Prostate gland (tissue), 2 donors: ENCODE measurements around the gene MLN. TPM values are rescaled to one million over a fixed set of nuclear protein-coding genes. Genes with fewer than 3 reads are reported as not detected.

Experiments
- DNase-seq: peaks from one replicate; pipeline ENCODE4 v3.0.0-alpha.2; 2019; ENCODE audit warnings: low spot score
- H3K27ac ChIP-seq, 2 donors: fragments of 200-600 bp; sonication (generic); 2 replicates each; pipeline ENCODE4 v1.5.1; 2017 to 2019
- H3K27me3 ChIP-seq: fragments of 200-600 bp; sonication (generic); replicated peaks from 2 replicates; pipeline ENCODE4 v1.5.1; 2019; ENCODE audit not compliant: insufficient read depth
- H3K36me3 ChIP-seq, 2 donors: fragments of 200-600 bp; sonication (generic); 1 replicate in 1 of 2; 2 replicates in 1 of 2; pipeline versions ENCODE4 v1.5.1 to v1.8.1; 2017 to 2019
- H3K4me1 ChIP-seq: fragments of 200-600 bp; sonication (generic); replicated peaks from 2 replicates; pipeline ENCODE4 v1.5.1; 2019
- H3K4me3 ChIP-seq, 2 donors: fragments of 200-600 bp; sonication (generic); 2 replicates each; pipeline ENCODE4 v1.5.1; 2017 to 2019
- H3K9me3 ChIP-seq: fragments of 200-600 bp; sonication (generic); 2 replicates; pipeline ENCODE4 v1.5.1; 2017
- POLR2A ChIP-seq: fragments of 450-650 bp; IDR thresholded peaks from one replicate; pipeline ENCODE4 v1.6.1; 2016; ENCODE audit warnings: antibody characterized with exemption, mild to moderate bottlenecking
- POLR2AphosphoS5 ChIP-seq: sonication (generic); formaldehyde crosslinking; IDR thresholded peaks from one replicate; pipeline ENCODE4 v1.6.1; 2017; ENCODE audit warnings: antibody characterized with exemption
- WGBS: methylation state at CpG from one replicate; pipeline ENCODE4 v1.1.5; 2018; 5-methylcytosine and 5-hydroxymethylcytosine counted together
- intact Hi-C: fragments of 100-400 bp; cut with DNase I; formaldehyde crosslinking; loops from one replicate; pipeline ENCODE4 v1.14.2; 2022
- total RNA-seq, 2 donors: library from RNA; depleted of rRNA; stranded (reverse); fragments of >200 nt; gene quantifications; one replicate each; pipeline ENCODE4 v1.1.0, GENCODE V29; 2016
- TF ChIP-seq, protein P1 (sequence below), 4 experiments: fragments of 200-600 bp in 2 of 4; fragments of 450-650 bp in 2 of 4; sonication (generic) in 2 of 4; IDR thresholded peaks; 1 replicate in 3 of 4; 2 replicates in 1 of 4; pipeline ENCODE4 v1.5.1; 2016 to 2019; ENCODE audit warnings: antibody characterized with exemption in 4 of 4, mild to moderate bottlenecking in 2 of 4, moderate library complexity in 2 of 4

Gene MLN
- total RNA-seq, 2 donors from 2014 or later = not detected

- Histone ChIP-seq H3K9me3 (no peaks in the 10 kb centered on the region), H3K4me3 (no peak overlapping the region), H3K27me3 (no peaks in the 10 kb centered on the region), H3K27ac (no peak overlapping the region), H3K36me3 (no peaks in the 10 kb centered on the region), H3K4me1 (no peaks in the 10 kb centered on the region)
- intact Hi-C loops = no loop called here
- no peak for TF ChIP-seq POLR2AphosphoS5
- no peak for TF ChIP-seq POLR2A
- TF ChIP-seq, protein P1, sequence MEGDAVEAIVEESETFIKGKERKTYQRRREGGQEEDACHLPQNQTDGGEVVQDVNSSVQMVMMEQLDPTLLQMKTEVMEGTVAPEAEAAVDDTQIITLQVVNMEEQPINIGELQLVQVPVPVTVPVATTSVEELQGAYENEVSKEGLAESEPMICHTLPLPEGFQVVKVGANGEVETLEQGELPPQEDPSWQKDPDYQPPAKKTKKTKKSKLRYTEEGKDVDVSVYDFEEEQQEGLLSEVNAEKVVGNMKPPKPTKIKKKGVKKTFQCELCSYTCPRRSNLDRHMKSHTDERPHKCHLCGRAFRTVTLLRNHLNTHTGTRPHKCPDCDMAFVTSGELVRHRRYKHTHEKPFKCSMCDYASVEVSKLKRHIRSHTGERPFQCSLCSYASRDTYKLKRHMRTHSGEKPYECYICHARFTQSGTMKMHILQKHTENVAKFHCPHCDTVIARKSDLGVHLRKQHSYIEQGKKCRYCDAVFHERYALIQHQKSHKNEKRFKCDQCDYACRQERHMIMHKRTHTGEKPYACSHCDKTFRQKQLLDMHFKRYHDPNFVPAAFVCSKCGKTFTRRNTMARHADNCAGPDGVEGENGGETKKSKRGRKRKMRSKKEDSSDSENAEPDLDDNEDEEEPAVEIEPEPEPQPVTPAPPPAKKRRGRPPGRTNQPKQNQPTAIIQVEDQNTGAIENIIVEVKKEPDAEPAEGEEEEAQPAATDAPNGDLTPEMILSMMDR (IDR thresholded peaks at IDR 0.05) = no peak
- WGBS = 66% methylated on average over 9 of the region's 10 CpGs
- no peak for DNase-seq
These were observed 16.4 kb upstream of the MLN start for GRCh38 chr6:33820243-33820642.

GRCh38 chr6:33819021-33819420 is 15.2 kb upstream of the MLN start:
- Histone ChIP-seq H3K4me1 (no peaks in the 10 kb centered on the region), H3K27me3 (no peaks in the 10 kb centered on the region), H3K36me3 (no peaks in the 10 kb centered on the region), H3K27ac (no peak overlapping the region), H3K4me3 (no peak overlapping the region), H3K9me3 (no peaks in the 10 kb centered on the region)
- 76% methylated on average over 4 of the region's 4 CpGs for WGBS
- intact Hi-C loops = no loop called here
- DNase-seq = no peak
- TF ChIP-seq, protein P1 (IDR thresholded peaks at IDR 0.05) = no peak
- TF ChIP-seq POLR2AphosphoS5 = no peak
- no peak for TF ChIP-seq POLR2A

DNA sequence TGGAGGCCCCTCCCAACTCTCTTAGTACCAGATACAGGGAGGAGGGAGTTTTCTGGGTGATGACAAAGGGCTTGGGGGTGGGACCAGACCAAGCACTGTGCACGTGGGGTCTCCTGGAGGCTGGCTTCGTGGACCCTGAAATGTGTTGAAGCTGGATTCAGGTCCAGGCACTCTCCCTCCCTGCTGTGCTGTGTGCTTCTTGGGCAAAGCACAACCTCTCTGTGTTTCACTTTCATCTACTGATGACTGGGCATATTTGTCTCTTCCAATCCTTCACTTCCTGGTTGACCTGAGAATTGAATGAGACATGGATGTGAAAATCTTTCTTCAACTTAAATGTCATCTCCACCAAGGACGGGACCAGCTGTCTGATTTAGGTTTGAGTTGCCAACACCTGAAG is 14.5 kb upstream of the MLN start:
- Histone ChIP-seq H3K27me3 (no peaks in the 10 kb centered on the region), H3K27ac (no peak overlapping the region), H3K9me3 (no peaks in the 10 kb centered on the region), H3K4me3 (no peak overlapping the region), H3K4me1 (no peaks in the 10 kb centered on the region), H3K36me3 (no peaks in the 10 kb centered on the region)
- intact Hi-C loops = no loop called here
- DNase-seq = no peak
- TF ChIP-seq POLR2A (no peak), POLR2AphosphoS5 (no peak)
- TF ChIP-seq, protein P1 (IDR thresholded peaks at IDR 0.05) = no peak
- 66% methylated on average over 3 of the region's 3 CpGs for WGBS

- DNase-seq = no peak
- WGBS = 38% methylated on average over 5 of the region's 5 CpGs
- H3K27ac ChIP-seq = no peak overlapping the region
These were observed 13.7 kb upstream of the MLN start for GRCh38 chr6:33817489-33817888.

DNA sequence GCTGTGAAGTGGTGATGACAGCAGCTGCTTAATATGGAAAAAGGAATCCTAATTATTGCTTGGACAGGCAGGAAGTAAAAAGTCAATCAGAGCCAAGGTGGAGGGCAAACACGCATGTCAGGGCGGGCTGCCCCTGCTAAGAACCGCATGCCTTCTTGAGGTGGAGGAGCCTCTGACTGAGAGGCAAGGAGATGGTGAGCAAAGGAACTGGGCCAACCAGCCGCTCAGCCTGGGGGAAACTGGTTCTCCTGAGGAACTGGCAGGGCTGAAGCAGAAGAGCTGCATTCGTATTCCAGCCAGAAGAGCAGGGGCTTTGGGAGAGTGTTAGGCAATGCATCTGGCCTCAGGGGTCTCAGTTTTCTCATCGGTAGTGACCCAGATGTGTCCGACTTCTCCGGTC is 13.1 kb upstream of the MLN start:
- H3K27me3 ChIP-seq = no peaks in the 10 kb centered on the region
- intact Hi-C loops = no loop called here
- DNase-seq = no peak
- H3K4me1 ChIP-seq = no peaks in the 10 kb centered on the region
- TF ChIP-seq, protein P1 (IDR thresholded peaks at IDR 0.05) = no peak
- TF ChIP-seq POLR2A (no peak), POLR2AphosphoS5 (no peak)
- WGBS = 47% methylated on average over 8 of the region's 8 CpGs
- no peak overlapping the region for H3K4me3 ChIP-seq
- no peaks in the 10 kb centered on the region for H3K9me3 ChIP-seq
- H3K27ac ChIP-seq = no peak overlapping the region
- no peaks in the 10 kb centered on the region for H3K36me3 ChIP-seq

More at GRCh38 chr6:33817489-33817888, 13.7 kb upstream of the MLN start:
- H3K4me1 ChIP-seq = no peaks in the 10 kb centered on the region
- TF ChIP-seq, protein P1 (IDR thresholded peaks at IDR 0.05) = no peak
- no peak for TF ChIP-seq POLR2A
- TF ChIP-seq POLR2AphosphoS5 = no peak
- H3K9me3 ChIP-seq = no peaks in the 10 kb centered on the region
- intact Hi-C loops = no loop called here
- H3K27me3 ChIP-seq = no peaks in the 10 kb centered on the region
- H3K36me3 ChIP-seq = no peaks in the 10 kb centered on the region
- no peak overlapping the region for H3K4me3 ChIP-seq
